ENCODE data around the gene RNU6-7.

The RNU6-7 gene

DNA sequence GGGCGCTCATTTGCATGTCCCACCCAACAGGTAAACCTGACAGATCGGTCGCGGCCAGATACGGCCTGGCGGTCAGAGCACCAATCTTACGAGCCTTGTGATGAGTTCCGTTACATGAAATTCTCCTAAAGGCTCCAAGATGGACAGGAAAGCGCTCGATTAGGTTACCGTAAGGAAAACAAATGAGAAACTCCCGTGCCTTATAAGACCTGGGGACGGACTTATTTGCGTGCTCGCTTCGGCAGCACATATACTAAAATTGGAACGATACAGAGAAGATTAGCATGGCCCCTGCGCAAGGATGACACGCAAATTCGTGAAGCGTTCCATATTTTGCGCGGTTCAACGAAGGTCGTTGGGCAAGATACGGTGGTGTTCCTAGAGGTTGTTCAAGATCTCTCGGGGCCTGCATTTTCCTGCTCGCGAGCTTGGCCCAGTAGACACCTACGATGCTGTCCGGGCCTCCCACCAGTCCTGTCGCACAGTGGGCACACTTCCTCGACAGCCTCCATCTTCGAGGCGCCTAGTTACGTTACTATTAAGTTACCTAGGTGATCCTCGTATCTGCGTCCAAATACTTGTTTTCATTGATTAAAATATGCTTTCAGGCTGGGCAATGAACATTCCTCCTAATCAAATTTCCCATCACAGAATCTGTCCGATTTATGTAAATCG lies at the start of gene RNU6-7:
RNU6-7 (plus strand) TSS at position 230 of the 675 bp plus-strand sequence.
- no peak for DNase-seq (ENCODE audit: low read depth)

- no peak for DNase-seq (ENCODE audit: low read depth)
These were observed 35.8 kb upstream of the RNU6-7 start for GRCh38 chr14:32166029-32166428.

GRCh38 chr14:32166924-32167323 lies 34.9 kb upstream of the RNU6-7 start:
- DNase-seq (ENCODE audit: low read depth): no peak

- DNase-seq (ENCODE audit: low read depth): no peak
These were observed 33.9 kb upstream of the RNU6-7 start for GRCh38 chr14:32167907-32168306.

GRCh38 chr14:32169191-32169590 lies 32.7 kb upstream of the RNU6-7 start:
- no peak for DNase-seq (ENCODE audit: low read depth)

DNA sequence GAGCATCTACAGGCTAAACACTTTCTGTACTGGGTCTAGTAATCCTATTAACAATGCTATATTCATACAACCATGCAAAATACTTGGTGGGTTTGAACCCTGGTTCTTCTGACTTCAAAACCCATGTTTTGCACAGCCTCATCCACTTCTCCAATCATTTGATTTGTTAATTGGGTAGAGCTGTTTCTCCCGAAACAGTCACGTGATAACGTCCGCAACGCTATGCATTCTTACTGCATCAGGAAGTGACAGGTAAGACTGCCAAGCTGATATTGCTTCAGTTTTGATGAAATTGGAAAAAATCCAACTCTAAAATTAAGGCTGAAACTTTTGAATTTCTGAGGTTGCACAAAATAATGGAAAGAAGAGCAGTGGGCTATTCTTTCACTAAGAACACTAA lies 30.4 kb upstream of the RNU6-7 start:
- no peak for DNase-seq (ENCODE audit: low read depth)

GRCh38 chr14:32183151-32184058 lies 18.4 kb upstream of the RNU6-7 start:
- DNase-seq (ENCODE audit: low read depth): no peak

GRCh38 chr14:32185097-32185496 lies 16.7 kb upstream of the RNU6-7 start:
- no peak for DNase-seq (ENCODE audit: low read depth)

DNA sequence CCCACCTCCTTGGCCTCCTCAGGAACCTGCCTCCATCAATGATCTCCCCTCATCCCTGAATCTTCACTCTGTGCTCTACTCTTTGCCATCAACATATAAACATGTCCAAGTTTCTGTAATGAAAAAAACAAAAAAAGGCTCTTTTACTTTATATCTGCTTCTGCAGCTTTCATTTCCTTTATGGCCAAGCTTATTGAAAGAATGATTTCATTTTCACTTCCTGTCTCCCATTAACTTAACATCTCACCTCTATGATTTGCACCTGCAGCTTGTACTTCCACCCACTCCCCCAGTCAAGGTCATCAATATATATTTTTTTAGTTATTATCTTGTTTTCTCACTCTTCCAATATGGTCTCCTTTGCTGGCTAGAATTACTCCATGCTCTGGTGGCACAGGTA lies 15.6 kb upstream of the RNU6-7 start:
- no peak for DNase-seq (ENCODE audit: low read depth)

- no peak for DNase-seq (ENCODE audit: low read depth)
These were observed 12.0 kb upstream of the RNU6-7 start for GRCh38 chr14:32189811-32190210.

GRCh38 chr14:32190673-32191072 lies 11.2 kb upstream of the RNU6-7 start:
- no peak for DNase-seq (ENCODE audit: low read depth)

DNA sequence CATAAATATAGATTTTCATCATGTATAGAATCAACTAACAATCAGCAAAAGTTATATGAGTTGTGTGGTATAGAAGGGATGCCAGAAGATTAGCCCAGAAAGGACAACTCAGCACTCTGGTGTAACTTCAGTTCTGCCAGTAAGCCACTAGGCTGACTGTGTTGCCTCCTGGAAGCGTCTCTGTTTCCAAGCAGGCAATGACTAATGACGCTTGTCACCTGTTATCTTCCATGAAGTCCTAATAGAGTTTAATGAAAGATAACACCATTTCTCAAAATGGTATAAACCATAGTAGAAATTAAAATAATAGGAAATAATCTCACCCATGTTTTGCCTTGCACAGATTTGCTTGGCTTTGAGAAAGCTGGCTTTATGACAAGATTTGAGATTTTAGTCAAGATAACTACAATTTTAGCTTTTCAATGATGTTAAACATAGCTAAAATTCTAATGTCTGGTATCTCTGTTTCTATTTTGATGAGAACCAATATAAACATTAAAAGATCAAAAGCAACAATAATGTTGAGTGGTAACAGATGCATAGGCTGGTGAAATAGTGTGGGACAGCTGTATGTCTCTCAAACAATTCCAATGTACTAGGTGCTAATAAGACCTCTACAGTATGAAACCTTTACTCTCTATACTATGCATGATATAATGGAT lies 9.0 kb upstream of the RNU6-7 start:
- no peak for DNase-seq (ENCODE audit: low read depth)

- DNase-seq (ENCODE audit: low read depth): no peak
These were observed 8.3 kb upstream of the RNU6-7 start for GRCh38 chr14:32193532-32193931.

- DNase-seq (ENCODE audit: low read depth): no peak
These were observed 6.2 kb upstream of the RNU6-7 start for GRCh38 chr14:32195636-32196035.

GRCh38 chr14:32197919-32198318 lies 3.9 kb upstream of the RNU6-7 start:
- no peak for DNase-seq (ENCODE audit: low read depth)

DNA sequence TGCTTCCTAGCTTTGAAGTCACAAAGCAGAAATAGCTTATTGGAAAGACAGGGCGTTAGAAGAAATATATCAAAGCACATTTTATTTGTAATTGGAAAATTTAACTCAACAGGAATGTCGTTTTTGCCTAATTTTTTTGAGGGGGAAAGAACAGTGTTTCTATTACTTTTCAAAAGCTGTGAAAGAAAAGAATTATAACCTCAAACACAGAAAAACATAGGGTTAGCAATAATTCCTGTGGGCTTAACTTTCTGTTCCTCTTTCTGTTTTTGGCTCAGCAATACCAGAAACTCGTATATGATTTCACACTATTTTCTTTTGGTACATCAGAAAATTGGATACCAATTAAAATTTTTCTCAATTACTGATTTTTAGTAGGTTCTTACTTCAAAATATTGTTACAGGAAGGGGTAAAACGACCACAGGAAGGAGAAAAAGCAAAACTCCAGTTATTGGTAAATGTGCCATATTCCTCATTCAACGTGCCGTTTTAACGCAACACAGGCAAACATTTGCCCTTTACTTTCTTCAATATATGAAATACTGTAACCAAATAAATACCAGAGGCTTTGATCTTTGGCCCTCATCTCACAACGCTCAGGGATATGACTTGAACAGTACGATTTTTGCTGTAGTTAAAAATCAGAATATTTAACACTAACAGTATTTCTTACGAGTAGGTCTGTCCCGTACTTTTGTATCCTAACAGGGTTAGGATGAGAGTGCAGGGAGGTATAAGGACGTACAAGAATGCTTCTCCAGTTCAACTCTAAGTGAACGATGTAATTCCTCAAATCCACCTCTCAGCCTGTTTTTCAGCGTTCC lies 1.3 kb upstream of the RNU6-7 start:
- DNase-seq (ENCODE audit: low read depth): no peak

DNA sequence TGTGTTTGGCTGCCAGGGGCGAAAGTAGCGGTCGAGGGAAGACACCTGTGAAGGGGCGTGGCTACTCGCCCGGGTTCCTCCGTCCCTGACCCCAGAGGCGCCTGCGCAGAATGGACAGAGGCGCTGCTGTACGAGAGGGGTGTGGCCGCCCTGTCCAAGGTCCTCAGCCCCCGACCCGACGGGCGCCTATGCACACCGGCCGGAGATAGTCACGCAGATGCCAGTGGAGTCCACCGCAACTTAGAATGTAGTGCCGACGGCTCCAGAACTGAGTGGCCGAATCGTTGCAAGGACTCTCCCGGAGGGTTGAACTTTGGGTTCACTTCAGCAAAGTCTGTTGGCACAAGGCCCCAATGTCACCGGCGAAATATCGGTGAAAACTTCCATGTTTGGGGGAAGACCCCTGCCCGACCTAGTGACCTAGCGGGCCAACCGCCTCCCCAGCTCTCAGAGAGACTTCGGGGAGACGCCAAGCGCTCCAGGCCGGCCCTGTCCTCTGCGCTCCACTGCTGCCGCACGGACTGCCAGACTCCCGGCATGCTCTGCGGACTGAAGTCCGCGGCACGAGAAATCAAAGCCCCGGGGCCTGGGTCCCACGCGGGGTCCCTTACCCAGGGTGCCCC lies 541 bp upstream of the RNU6-7 start:
- DNase-seq (ENCODE audit: low read depth): peak; percentile 59

GRCh38 chr14:32202491-32202997 lies 699 bp downstream of the RNU6-7 start:
- no peak for DNase-seq (ENCODE audit: low read depth)

GRCh38 chr14:32202998-32203882 lies 1.4 kb downstream of the RNU6-7 start, which contains the start of gene RNU6-8:
Gene RNU6-8 (minus strand): TSS chr14:32203269.
- DNase-seq (ENCODE audit: low read depth): peak; percentile 71

DNA sequence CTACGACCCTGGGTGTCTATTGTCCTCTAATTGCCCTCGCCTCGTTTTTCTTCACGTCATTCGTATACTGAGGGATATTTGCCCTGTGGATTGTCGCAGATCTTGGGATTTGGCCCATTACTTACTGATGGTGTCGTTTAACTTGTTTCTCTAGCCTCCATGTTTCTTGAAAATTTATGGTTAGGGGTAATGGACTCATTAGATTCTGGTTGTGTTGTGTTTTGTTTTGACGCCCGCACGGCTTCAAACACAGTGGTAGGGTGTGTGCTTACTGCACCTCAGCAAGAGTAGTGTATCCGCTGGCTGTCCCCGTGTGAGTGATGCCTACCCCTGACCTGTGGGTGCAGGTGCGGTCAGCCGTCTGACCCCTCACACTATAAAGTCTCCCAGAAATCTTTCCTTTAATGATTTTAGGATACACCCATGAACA lies 2.1 kb downstream of the RNU6-7 start:
- no peak for DNase-seq (ENCODE audit: low read depth)
